ENCODE measurements around the gene PCDHB5. TPM values are rescaled to one million over a fixed set of nuclear protein-coding genes. Genes with fewer than 3 reads are reported as not detected.
"Not testable (repeated sequence)": the region's sequence is repeated elsewhere in the genome, so short reads cannot be mapped to it uniquely, and the experiment has no call there.

PCDHB5 gene
- total and polyA plus RNA-seq, 3 experiments from 2014 or later, result not detected

GRCh38 chr5:141102471-141102870 lies 32.5 kb upstream of the PCDHB5 start:
- H3K36me3 ChIP-seq (ENCODE audit: insufficient read depth, low read length); H3K27me3 ChIP-seq (ENCODE audit: insufficient read depth, low read length, poor library complexity, severe bottlenecking); H3K4me1 Mint-ChIP-seq; H3K4me1 ChIP-seq (ENCODE audit: insufficient read depth, low read length); H3K27ac ChIP-seq (ENCODE audit: low read depth, low read length); CTCF ChIA-PET; H3K4me3 ChIP-seq (ENCODE audit: low read length); POLR2A ChIA-PET; DNase-seq; H3K36me3 Mint-ChIP-seq; H3K27ac Mint-ChIP-seq; H3K9me3 ChIP-seq (ENCODE audit: low read length); H3K4me3 Mint-ChIP-seq: not testable (repeated sequence)
- Mint-ChIP-seq H3K9me3 (peaks cover 0 to 36% (median 13%) of the 10 kb centered on the region in 5 donors), H3K27me3 (peaks cover 11 to 25% of the 10 kb centered on the region in 2 donors)

- H3K9me3 Mint-ChIP-seq, result peaks cover 0 to 26% (median 11%) of the 10 kb centered on the region in 5 donors
- H3K27me3 Mint-ChIP-seq, result peaks cover 8 to 13% of the 10 kb centered on the region in 2 donors
- peaks cover 0 to 1% (median 0%) of the 10 kb centered on the region in 3 donors for H3K36me3 Mint-ChIP-seq
- no peak overlapping the region for H3K27ac Mint-ChIP-seq
- no peak for DNase-seq
- H3K27ac ChIP-seq (ENCODE audit: low read depth, low read length), result no peak overlapping the region
- H3K36me3 ChIP-seq (ENCODE audit: insufficient read depth, low read length), result no peaks in the 10 kb centered on the region
- H3K27me3 ChIP-seq (ENCODE audit: insufficient read depth, low read length, poor library complexity, severe bottlenecking), result no peaks in the 10 kb centered on the region
- H3K4me3 Mint-ChIP-seq, result no peak overlapping the region
- no peaks in the 10 kb centered on the region for H3K9me3 ChIP-seq (ENCODE audit: low read length)
- POLR2A ChIA-PET, result no interaction called here
- H3K4me1 ChIP-seq (ENCODE audit: insufficient read depth, low read length), result no peaks in the 10 kb centered on the region
- CTCF ChIA-PET, result no interaction called here
- no peak overlapping the region for H3K4me3 ChIP-seq (ENCODE audit: low read length)
- no peaks in the 10 kb centered on the region for H3K4me1 Mint-ChIP-seq
Measured at GRCh38 chr5:141105350-141105749, 29.7 kb upstream of the PCDHB5 start.

- Mint-ChIP-seq H3K27me3 (peaks cover 8 to 10% of the 10 kb centered on the region in 2 donors), H3K4me3 (no peak overlapping the region), H3K27ac (no peak overlapping the region), H3K36me3 (peaks cover 0 to 6% (median 0%) of the 10 kb centered on the region in 3 donors), H3K9me3 (peaks cover 18 to 36% (median 29%) of the 10 kb centered on the region in 5 donors), H3K4me1 (no peaks in the 10 kb centered on the region)
- Histone ChIP-seq H3K4me1 (ENCODE audit: insufficient read depth, low read length) (no peaks in the 10 kb centered on the region), H3K27ac (ENCODE audit: low read depth, low read length) (no peak overlapping the region), H3K4me3 (ENCODE audit: low read length) (no peak overlapping the region), H3K36me3 (ENCODE audit: insufficient read depth, low read length) (no peaks in the 10 kb centered on the region), H3K27me3 (ENCODE audit: insufficient read depth, low read length, poor library complexity, severe bottlenecking) (no peaks in the 10 kb centered on the region), H3K9me3 (ENCODE audit: low read length) (no peaks in the 10 kb centered on the region)
- DNase-seq, result no peak
- ChIA-PET POLR2A (no interaction called here), CTCF (no interaction called here)
Measured at GRCh38 chr5:141119250-141119649, 15.8 kb upstream of the PCDHB5 start.

GRCh38 chr5:141121563-141121962 lies 13.4 kb upstream of the PCDHB5 start, which contains the start of gene PCDHB4:
PCDHB4 (plus strand) TSS chr5:141121818; CDS start chr5:141121999, 181 bp downstream.
- H3K4me1 Mint-ChIP-seq, result no peaks in the 10 kb centered on the region
- peak within 1 kb of the TSS in 1 of 7 donors; percentile 27 for H3K4me3 Mint-ChIP-seq
- no peak within 1 kb of the TSS for H3K4me3 ChIP-seq (ENCODE audit: low read length)
- no peaks in the 10 kb centered on the region for H3K4me1 ChIP-seq (ENCODE audit: insufficient read depth, low read length)
- H3K27ac ChIP-seq (ENCODE audit: low read depth, low read length), result no peak within 1 kb of the TSS
- no peak within 1 kb of the TSS for H3K27ac Mint-ChIP-seq
- peaks cover 8 to 20% (median 14%) of the 10 kb centered on the region in 5 donors for H3K9me3 Mint-ChIP-seq
- peaks cover 9 to 23% of the 10 kb centered on the region in 2 donors for H3K27me3 Mint-ChIP-seq
- H3K9me3 ChIP-seq (ENCODE audit: low read length), result no peaks in the 10 kb centered on the region
- DNase-seq, result no peak
- H3K36me3 Mint-ChIP-seq, result peaks cover 0 to 6% (median 0%) of the 10 kb centered on the region in 3 donors
- H3K36me3 ChIP-seq (ENCODE audit: insufficient read depth, low read length), result no peaks in the 10 kb centered on the region
- CTCF ChIA-PET, result no interaction called here
- no peaks in the 10 kb centered on the region for H3K27me3 ChIP-seq (ENCODE audit: insufficient read depth, low read length, poor library complexity, severe bottlenecking)
- POLR2A ChIA-PET, result no interaction called here

- H3K9me3 Mint-ChIP-seq, result peaks cover 5 to 18% (median 10%) of the 10 kb centered on the region in 5 donors
- DNase-seq, result no peak
- peaks cover 0 to 6% (median 0%) of the 10 kb centered on the region in 3 donors for H3K36me3 Mint-ChIP-seq
- H3K27me3 Mint-ChIP-seq, result peaks cover 9 to 26% of the 10 kb centered on the region in 2 donors
- H3K27me3 ChIP-seq (ENCODE audit: insufficient read depth, low read length, poor library complexity, severe bottlenecking), result no peaks in the 10 kb centered on the region
- H3K4me1 ChIP-seq (ENCODE audit: insufficient read depth, low read length), result no peaks in the 10 kb centered on the region
- no peak overlapping the region for H3K27ac ChIP-seq (ENCODE audit: low read depth, low read length)
- H3K4me3 Mint-ChIP-seq, result peak overlapping the region in 1 of 7 donors; percentile 27
- CTCF ChIA-PET, result no interaction called here
- H3K36me3 ChIP-seq (ENCODE audit: insufficient read depth, low read length), result no peaks in the 10 kb centered on the region
- POLR2A ChIA-PET, result no interaction called here
- H3K9me3 ChIP-seq (ENCODE audit: low read length), result no peaks in the 10 kb centered on the region
- H3K4me1 Mint-ChIP-seq, result no peaks in the 10 kb centered on the region
- H3K27ac Mint-ChIP-seq, result no peak overlapping the region
- H3K4me3 ChIP-seq (ENCODE audit: low read length), result no peak overlapping the region
Measured at GRCh38 chr5:141121985-141122384, 13.0 kb upstream of the PCDHB5 start.

- H3K9me3 ChIP-seq (ENCODE audit: low read length); DNase-seq; POLR2A ChIA-PET; H3K27me3 ChIP-seq (ENCODE audit: insufficient read depth, low read length, poor library complexity, severe bottlenecking); CTCF ChIA-PET; H3K36me3 ChIP-seq (ENCODE audit: insufficient read depth, low read length); H3K27ac ChIP-seq (ENCODE audit: low read depth, low read length); H3K4me3 Mint-ChIP-seq; H3K4me1 Mint-ChIP-seq; H3K4me1 ChIP-seq (ENCODE audit: insufficient read depth, low read length); H3K4me3 ChIP-seq (ENCODE audit: low read length); H3K27ac Mint-ChIP-seq; H3K36me3 Mint-ChIP-seq: not testable (repeated sequence)
- Mint-ChIP-seq H3K27me3 (peaks cover 8 to 29% of the 10 kb centered on the region in 2 donors), H3K9me3 (peaks cover 0 to 15% (median 10%) of the 10 kb centered on the region in 5 donors)
Measured at GRCh38 chr5:141123396-141124135, 11.4 kb upstream of the PCDHB5 start.

- POLR2A ChIA-PET, result no interaction called here
- CTCF ChIA-PET, result no interaction called here
Measured at GRCh38 chr5:141127305-141127704, 7.7 kb upstream of the PCDHB5 start.

GRCh38 chr5:141135718-141136266 lies 786 bp downstream of the PCDHB5 start:
- Histone ChIP-seq H3K27me3 (ENCODE audit: insufficient read depth, low read length, poor library complexity, severe bottlenecking) (no peaks in the 10 kb centered on the region), H3K4me1 (ENCODE audit: insufficient read depth, low read length) (no peaks in the 10 kb centered on the region), H3K4me3 (ENCODE audit: low read length) (no peak overlapping the region), H3K27ac (ENCODE audit: low read depth, low read length) (no peak overlapping the region), H3K9me3 (ENCODE audit: low read length) (peaks cover 8% of the 10 kb centered on the region), H3K36me3 (ENCODE audit: insufficient read depth, low read length) (no peaks in the 10 kb centered on the region)
- no peak for DNase-seq
- POLR2A ChIA-PET, result no interaction called here
- Mint-ChIP-seq H3K27ac (no peak overlapping the region), H3K4me3 (peak overlapping the region in 2 of 7 donors; percentile 14 to 69), H3K4me1 (peaks cover 5 to 10% (median 6%) of the 10 kb centered on the region in 3 donors), H3K36me3 (peaks cover 0 to 3% (median 0%) of the 10 kb centered on the region in 3 donors), H3K27me3 (peaks cover 7 to 9% of the 10 kb centered on the region in 2 donors), H3K9me3 (peaks cover 21 to 51% (median 36%) of the 10 kb centered on the region in 5 donors)
- CTCF ChIA-PET, result no interaction called here

More at GRCh38 chr5:141127305-141127704, 7.7 kb upstream of the PCDHB5 start:
- H3K27me3 ChIP-seq (ENCODE audit: insufficient read depth, low read length, poor library complexity, severe bottlenecking), result no peaks in the 10 kb centered on the region
- H3K27ac Mint-ChIP-seq, result no peak overlapping the region
- H3K9me3 Mint-ChIP-seq, result peaks cover 5 to 16% (median 16%) of the 10 kb centered on the region in 5 donors
- H3K4me3 Mint-ChIP-seq, result no peak overlapping the region
- H3K4me1 ChIP-seq (ENCODE audit: insufficient read depth, low read length), result no peaks in the 10 kb centered on the region
- no peaks in the 10 kb centered on the region for H3K4me1 Mint-ChIP-seq
- peaks cover 0 to 6% (median 0%) of the 10 kb centered on the region in 3 donors for H3K36me3 Mint-ChIP-seq
- no peak overlapping the region for H3K27ac ChIP-seq (ENCODE audit: low read depth, low read length)
- no peaks in the 10 kb centered on the region for H3K36me3 ChIP-seq (ENCODE audit: insufficient read depth, low read length)
- H3K27me3 Mint-ChIP-seq, result peaks cover 4 to 29% of the 10 kb centered on the region in 2 donors
- no peak overlapping the region for H3K4me3 ChIP-seq (ENCODE audit: low read length)
- no peaks in the 10 kb centered on the region for H3K9me3 ChIP-seq (ENCODE audit: low read length)
- DNase-seq, result no peak

All from CD8-positive, alpha-beta memory T cell (primary cell).